SHP77 treated with DMSO at 0.1 percent for 48 hours (cell line): ENCODE data around the gene RPS28.
"Not testable (repeated sequence)": the region's sequence is repeated elsewhere in the genome, so short reads cannot be mapped to it uniquely, and the experiment has no call there.

ENCODE experiments used
- DNase-seq: peaks from one replicate; lab custom pipeline; 2025; lab: John Stamatoyannopoulos, UW

The RPS28 gene

DNA sequence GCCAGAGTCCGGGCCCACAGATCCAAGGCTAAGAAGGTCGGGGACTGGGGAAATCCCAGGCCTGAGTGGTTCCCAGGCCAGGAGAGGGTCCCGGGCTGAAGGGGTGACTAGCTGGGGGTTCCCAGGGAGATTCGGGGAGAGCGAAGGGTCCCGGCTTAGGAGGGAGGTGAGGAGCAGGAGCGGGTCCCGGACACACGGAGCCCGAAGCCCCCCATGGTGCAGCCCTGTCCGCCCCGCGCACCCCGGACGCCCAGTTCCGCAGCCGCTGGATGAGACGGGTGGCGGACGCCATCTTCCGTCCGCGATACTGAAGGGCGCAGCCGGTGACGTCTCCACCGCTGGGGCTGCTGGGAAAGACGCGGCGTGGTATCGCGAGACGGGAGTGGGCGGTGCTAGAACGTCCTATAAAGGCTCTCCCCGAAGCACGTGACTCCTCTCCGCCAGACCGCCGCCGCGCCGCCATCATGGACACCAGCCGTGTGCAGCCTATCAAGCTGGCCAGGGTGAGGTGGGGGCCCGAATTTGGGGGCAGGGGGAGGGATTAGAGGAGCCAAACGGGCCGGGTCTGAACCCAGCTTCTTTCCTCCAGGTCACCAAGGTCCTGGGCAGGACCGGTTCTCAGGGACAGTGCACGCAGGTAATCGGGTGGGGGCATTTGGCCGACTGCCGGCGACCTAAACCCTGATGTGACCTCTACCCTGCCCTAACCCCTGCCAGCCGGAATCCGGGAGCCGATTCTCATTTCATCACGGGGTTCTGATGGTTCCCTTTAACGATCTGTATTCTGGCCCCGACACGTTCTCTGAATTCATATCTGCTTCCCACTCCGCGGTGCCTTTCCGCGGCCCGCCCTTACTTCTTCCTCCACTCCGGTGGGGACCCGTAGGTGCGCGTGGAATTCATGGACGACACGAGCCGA, at the start of gene RPS28, which contains the start of gene NDUFA7:
TSS of gene RPS28 (plus strand) at position 430 of the 919 bp plus-strand sequence. CDS start at position 465, 35 bp downstream.
TSS of gene NDUFA7 (minus strand) at position 309 of the 919 bp plus-strand sequence. CDS start at position 292, 17 bp downstream.
- peak; percentile 67 for DNase-seq

- not testable (repeated sequence) for DNase-seq
Observed at GRCh38 chr19:8276508-8276907, 44.8 kb upstream of the RPS28 start.

DNA sequence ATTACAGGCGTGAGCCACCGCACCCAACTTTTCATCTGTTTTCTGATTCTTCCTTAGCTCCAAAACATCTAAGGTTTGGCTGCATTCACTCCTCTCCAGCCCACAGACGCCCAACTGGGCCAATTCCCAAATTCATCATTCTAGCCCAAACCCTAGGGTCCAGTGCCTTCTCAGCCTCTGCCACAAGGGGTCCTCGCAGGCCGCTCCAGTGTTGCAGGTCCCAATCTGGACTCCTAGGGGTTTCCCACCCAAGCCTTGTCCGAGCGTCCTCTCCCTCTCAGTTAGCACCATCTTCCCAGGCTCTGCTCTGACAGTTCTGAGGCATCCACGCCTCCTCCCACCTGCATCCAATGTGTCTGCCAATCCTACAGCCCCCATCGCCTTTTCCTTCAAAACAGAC, 30.0 kb upstream of the RPS28 start:
- not testable (repeated sequence) for DNase-seq

- no peak for DNase-seq
Observed at GRCh38 chr19:8302357-8302691, 19.0 kb upstream of the RPS28 start.

GRCh38 chr19:8302734-8303133, 18.6 kb upstream of the RPS28 start:
- no peak for DNase-seq

GRCh38 chr19:8304841-8305621, 16.3 kb upstream of the RPS28 start:
- no peak for DNase-seq

DNA sequence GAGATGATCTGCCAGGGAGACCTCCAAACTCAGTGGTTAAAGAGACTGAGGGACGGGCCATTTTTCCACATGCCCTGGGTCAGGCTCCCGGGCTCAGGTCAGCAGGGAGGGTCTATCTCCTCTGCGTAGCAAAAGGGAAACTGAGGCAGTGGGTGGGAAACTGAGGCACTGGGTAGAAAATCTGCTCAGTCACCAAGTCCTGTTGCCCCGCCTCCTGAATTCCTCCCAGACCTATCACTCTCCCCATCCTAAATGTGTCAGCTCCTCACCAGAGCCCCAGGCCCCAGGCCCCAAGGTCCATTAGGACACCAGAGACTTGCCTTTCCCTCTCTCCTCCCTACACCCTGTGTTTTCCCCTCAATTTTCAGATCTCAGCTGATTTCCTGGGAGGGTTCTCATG, 15.5 kb upstream of the RPS28 start:
- DNase-seq = no peak

- no peak for DNase-seq
Observed at GRCh38 chr19:8306235-8307054, 14.9 kb upstream of the RPS28 start.

- DNase-seq = no peak
Observed at GRCh38 chr19:8307400-8307964, 13.8 kb upstream of the RPS28 start.

DNA sequence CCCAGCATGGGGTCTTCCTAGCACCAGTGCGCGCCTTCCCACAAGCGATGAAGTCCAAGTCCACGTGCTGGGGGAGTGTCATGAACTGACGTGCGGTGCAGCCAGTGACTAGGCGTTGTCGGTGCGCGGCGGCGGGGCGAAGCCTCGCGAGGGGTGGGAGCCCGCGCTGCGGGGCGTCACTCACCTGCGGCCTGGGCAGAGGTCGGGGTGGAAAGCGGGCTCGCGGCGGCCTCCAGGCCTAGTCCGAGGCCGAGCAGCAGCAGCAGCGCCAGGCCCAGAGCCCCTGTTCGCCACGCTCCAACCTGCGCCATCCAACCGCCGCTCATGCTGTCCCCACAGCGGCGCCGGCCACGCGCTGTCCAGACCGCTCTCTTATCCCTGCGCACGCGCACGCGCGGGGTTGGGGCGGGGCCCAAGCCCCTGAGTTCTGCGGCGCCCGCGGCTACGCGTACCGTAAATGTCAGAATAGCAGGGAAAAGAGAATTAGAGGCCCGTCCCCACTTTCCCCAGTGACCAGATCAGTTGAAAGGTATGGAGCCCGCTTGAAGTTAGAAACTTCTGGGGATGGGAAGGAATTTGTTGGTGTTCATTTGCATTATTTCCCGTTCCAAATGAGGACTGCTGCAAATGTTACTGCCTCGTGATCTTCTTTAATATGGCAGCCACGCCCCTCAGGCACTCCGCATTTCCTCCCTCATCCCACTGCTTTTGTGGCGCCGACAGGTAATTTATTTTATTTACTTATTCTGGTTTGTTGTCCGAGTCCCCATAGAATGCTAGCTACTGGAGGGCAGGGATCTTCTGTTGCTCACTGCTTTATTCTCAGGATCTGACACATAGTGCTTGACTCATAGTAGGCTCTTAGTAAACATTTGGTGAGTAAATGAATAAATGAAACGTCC, 13.1 kb upstream of the RPS28 start, which contains the start of gene CD320:
TSS of gene CD320 (minus strand) at position 394 of the 902 bp plus-strand sequence. CDS start at position 326, 68 bp downstream.
- DNase-seq = peak; percentile 78

DNA sequence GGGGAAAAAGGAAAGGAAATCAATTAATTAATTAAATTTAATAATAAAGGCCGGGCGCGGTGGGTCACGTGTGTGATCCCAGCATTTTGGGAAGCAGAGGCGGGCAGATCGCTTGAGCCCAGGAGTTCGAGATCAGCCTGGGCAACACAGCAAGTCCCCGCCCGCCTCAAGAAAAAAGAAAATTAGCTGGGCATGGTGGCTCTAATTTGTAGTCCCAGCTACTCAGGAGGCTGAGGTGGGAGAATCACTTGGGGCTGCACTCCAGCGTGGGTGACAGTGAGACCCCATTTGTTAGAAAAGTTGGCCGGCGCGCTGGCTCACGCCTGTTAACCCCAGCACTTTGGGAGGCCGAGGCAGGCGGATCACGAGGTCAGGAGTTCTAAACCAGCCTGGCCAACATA, 12.4 kb upstream of the RPS28 start:
- no peak for DNase-seq

DNA sequence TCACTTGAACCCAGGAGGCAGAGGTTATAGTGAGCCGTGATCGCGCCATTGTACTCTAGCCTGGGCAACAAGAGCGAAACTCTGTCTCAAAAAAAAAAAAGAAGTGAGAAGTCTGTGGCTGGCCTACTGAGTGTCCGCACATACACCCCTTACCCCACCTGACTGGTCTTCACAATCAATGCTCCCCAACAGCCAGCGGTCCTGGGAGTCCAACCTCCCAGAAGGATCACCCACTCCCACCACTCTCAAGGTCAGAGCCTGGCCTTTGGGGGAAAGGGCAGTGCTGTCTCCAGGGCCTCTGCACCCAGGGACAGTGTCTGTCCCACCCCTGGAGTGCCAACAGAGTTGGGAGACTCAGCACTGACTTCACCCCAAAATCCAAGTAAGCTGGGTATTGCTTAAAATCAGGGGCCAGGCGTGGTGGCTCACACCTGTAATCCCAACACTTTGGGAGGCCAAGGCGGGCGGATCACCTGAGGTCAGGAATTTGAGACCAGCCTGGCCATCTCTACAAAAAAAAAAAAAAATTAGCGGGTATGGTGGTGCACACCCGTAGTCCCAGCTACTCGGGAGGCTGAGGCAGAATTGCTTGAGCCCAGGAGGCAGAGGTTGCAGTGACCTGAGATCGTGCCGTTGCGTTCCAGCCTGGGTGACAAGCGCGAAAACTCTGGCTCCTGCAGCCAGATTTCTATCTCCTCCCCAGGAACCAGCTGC, 10.8 kb upstream of the RPS28 start:
- DNase-seq = no peak

DNA sequence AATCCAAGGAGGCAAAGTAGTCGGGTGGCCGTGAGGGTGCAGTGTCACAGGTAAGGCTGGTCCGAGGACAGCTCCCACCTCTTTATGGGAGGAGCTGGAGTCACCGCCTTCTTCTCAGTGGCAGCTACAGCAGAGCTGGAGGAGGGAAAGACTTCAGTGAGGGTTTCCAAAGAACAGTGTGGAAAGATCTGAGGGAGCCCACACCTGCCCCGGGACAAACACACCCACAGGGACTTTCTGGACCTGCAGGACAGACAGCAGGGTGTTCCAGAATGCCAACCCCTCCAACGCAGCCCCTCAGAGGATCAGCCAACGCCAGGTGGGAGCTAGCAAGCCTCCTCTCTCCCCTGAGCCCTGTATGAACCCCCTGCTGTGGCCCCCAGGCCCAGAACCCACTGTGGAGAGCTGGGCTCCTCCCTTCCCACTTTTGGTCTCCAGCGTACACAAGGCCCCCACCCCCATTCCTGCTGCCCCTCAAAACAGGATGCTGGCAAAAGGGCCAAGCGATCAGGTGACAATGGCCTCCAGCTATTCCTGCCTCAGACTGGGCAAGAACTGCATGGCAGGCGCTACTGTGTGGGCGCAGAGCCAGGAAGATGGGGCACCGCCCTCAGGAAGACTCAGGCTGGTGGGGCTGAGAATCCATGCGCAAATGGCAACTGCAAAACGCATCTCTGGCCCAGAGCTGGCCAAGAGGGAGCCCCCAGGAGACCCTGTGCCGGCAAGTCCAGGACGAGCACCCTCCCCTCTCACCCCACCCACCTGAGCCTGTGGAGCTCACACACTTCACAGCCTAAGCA, 9.6 kb upstream of the RPS28 start:
- DNase-seq = no peak

DNA sequence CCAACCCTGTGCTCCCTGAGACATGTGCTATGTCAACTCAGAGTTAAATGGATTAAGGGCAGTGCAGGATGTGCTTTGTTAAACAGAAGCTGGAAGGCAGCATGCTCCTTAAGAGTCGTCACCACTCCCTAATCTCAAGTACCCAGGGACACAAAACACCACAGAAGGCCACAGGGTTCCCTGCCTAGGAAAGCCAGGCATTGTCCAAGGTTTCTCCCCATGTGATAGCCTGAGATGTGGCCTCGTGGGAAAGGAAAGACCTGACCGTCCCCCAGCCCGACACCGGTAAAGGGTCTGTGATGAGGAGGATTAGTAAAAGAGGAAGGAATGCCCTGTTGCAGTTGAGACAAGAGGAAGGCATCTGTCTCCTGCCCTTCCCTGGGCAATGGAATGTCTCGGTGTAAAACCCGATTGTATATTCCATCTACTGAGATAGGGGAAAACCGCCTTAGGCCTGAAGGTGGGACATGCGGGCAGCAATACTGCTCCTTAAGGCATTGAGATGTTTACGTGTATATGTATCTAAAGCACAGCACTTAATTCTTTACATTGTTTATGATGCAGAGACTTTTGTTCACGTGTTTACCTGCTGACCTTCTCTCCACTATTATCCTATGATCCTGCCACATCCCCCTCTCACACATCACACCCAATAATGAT, 6.2 kb upstream of the RPS28 start:
- DNase-seq = not testable (repeated sequence)

DNA sequence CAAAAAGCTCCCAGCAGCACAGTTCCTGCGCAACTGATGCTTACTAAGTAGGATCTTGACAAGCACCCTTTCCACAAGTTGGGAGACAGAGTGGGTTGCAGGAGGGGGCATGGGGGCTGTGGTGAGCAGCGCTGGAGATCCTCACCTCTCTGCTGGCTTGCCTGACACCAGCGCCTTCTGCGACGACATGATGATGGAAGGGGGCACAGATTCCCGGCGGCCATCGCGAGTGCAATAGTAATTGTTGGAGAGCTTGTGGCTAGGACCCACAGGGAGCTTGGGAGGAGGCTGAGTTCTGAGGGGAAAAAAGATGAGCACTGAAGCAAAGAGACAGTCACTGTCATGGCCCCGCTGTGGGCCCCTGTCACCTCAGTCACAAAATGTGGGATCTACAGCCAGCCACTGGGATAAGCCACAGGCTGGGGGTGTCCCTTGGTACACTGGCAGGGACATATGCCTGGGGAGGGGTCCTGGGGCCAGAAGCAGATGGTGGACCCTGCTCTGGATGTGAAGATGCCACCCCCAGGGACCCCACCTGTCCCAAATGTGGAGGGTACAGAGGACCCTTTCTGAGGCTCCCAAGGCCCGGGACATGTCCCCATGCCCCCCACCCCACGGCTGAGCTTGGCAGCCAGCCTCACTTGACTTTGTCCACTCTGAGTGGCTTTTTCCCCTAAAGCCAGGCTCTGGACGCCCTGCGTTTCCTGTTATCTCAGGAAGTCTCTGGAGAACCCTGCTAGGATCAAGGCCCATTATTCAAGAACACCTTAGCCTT, 4.8 kb upstream of the RPS28 start:
- no peak for DNase-seq

- not testable (repeated sequence) for DNase-seq
Observed at GRCh38 chr19:8318835-8319234, 2.5 kb upstream of the RPS28 start.

DNA sequence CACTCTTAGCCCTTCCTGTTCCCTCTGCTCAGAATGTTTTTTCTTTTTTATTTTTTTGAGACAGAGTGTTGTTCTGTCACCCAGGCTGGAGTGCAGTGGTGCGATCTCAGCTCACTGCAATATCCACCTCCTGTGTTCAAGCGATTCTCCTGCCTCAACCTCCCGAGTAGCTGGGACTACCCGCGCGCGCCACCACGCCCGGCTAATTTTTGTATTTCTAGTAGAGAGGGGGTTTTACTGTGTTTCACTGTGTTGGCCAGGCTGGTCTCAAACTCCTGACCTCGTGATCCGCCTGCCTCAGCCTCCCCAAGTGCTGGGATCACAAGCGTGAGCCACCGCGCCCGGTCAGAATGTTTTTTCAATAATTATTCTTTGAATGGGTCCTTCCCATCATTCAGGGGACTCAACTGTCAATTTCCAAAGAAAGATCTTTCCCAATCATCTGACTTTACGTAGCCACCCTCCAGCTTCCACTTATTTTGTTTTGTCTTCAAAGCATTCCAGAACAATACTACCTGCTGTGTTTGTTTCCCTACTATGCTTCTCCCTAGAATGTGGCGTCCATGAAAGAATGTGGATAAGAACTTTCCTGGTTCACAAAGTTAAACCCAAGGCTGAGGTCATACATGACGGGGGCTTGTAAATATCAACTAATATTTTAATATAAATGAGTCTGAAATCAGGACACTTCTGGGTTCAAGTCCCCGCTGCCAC, 1.3 kb upstream of the RPS28 start:
- DNase-seq = no peak
